ENCODE results near the gene XNDC1N. TPM values are rescaled to one million over a fixed set of nuclear protein-coding genes. Genes with fewer than 3 reads are reported as not detected.

XNDC1N gene, protein sequence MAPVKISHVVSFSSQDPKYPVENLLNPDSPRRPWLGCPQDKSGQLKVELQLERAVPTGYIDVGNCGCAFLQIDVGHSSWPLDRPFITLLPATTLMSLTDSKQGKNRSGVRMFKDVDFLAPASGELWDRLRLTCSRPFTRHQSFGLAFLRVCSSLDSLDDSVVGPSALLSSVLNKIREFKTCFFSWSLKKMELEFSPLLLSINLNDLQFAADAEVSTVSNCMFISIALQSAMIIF
- 0.41 and 10.1 TPM in 2 replicates for total RNA-seq (2014; rRNA removed; shearing (Covaris generic))

DNA sequence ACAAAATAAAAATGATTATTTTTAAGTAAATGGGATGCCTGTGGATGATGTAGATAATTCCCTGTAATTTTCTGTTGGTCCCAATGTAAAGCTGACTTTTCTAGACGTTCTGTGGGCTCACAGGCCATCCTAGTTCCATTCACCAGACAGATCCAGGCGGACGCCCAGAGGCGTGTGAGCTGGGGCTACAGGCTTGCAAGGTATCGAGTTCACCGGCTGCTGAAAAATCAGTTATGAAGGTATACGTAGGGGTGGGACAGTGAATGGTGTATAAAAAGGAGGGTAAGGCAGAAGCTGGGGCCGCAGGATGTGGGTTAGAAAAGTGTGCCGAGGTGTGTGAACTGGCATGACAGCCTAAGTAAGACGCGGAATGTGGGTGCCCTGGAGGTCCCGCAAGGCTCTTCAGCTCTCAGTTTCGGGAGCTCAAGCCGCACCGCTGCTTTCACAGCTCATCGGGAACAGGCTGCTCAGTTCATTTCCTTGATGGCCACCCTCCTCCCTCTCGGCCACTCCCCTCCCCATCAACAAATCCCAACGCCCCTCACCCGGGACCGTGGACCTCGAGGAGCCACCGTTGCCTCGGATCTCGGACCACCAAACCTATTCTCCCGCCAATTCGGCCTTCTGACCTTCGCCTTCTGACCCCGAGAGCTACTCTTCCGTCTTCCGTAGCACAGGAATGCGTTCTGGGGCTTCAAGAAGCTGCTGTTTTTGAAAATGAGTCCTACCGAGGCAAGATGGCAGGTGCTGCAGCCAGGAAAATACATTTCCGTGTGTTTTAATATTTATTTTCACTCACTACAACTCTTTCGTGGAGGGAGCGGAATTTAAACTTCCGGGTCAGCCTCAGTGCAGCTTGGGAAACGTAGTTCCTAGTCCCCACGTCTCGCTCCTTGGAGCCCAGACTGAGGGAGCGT is at the start of gene XNDC1N:
TSS of gene XNDC1N (minus strand) at position 775 of the 917 bp plus-strand sequence. CDS start 5,241 bp downstream, outside the sequence.
- DNase-seq (ENCODE audit: low spot score): peak; percentile 93
- in situ Hi-C loops (cut with HindIII; ENCODE audit: low sequenced_read_pairs): no loop called here

DNA sequence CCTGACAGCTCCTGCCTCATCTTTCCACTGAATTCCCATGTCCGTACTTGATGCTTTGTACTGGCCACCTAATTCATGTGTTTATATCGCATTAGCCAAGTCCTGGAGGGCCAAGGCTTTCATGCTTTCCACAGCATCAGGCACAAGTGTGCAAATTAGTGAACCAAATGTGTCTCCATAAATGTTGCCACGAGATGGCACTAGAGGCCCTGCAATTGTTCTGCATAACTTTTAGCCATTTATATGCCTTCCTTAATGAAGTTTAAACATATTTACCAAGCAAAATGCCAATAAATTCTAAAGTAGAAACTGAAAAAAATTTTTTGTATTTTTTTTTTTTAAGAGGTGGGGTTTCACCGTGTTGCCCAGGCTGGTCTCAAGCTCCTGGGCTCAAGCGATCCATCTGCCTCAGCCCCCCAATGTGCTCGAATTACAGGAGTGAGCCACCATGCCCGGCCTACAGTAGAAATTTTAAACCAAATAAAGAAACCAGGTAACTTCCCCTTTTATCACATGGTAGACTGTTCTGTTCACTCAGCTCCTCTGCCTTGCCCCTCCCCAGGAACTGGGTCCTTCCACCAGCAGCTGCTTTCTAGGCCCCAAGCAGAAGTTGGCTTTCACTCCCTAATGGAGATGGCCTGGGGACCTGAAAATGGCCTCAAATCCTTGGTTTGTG is 49.5 kb upstream of the XNDC1N start:
- peak; percentile 77 for DNase-seq (ENCODE audit: low spot score)
- in situ Hi-C loops (cut with HindIII; ENCODE audit: low sequenced_read_pairs): no loop called here

DNA sequence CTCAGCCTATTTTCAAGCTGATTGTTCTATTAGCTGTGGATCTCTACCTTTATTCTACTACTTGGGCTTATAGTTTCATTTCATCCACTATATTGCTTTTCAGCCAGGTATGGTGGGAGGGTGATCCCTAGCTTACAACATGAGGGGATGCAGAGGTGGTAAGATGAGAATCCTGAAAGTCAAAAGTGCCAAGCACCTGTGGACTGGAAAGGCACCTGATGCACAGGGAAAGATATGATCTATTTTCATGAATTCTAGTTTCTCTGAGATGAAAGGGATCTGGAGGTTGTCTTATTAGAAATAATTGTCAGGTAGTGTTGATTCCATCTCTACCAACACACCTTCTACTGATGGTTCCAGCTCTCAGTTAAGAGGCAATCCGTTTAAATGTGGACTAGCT is 48.7 kb upstream of the XNDC1N start:
- DNase-seq (ENCODE audit: low spot score): no peak

DNA sequence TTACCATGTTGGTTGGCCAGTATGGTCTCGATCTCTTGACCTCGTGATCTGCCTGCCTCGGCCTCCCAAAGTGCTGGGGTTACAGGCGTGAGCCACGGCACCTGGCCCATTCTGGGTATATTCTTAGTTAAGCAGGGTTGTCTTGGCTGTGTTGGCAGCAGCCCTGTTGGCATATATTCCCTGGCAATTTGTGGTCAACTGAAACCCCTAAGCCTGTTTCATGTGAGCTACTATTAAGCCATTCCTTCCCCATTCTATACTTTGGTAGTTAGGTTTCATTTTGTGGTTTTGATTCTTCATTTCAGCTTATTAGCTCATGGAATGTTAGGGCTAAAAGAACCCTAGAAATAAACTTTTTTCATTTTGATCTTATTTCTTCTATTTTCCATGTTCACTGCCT is 48.2 kb upstream of the XNDC1N start:
- DNase-seq (ENCODE audit: low spot score): no peak
- in situ Hi-C loops (cut with HindIII; ENCODE audit: low sequenced_read_pairs): no loop called here

More for the DNA sequence above, 48.7 kb upstream of the XNDC1N start:
- in situ Hi-C loops (cut with HindIII; ENCODE audit: low sequenced_read_pairs): no loop called here

DNA sequence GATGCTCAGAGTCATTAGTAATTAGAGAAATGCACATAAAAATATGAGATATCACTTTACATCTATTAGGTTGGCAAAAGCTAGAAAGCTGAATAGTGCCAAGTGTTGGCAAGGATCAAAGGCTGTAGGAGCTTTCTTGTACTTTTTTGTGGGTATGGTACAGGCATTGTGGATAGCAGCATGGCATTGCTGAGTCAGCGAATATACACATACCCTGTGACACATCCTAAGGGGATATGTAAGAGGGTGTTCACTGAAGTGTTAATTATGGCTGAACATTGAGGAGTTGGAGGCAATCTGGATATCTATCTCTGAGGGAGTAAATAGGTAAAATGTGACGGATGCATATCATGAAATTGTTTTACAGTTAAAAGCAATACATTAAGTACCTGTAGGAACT is 43.3 kb upstream of the XNDC1N start:
- in situ Hi-C loops (cut with HindIII; ENCODE audit: low sequenced_read_pairs): no loop called here
- DNase-seq (ENCODE audit: low spot score): no peak

DNA sequence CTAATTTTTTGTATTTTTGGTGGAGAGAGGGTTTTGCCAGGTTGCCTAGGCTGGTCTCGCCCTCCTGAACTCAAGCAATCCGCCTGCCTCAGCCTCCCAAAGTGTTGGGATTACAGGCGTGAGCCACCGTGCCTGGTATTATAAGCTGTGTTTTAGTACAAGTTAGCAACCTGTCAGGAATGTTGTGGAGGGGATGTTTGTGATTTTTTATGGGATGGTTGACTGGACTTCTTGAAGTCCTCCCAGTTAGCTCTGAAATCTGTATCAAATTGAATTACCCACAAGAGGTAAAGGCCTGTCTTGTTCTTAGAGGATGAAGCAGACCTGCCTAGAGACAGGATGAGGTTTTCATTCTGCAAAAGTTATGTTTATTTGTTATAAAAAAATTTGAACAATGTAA is 36.2 kb upstream of the XNDC1N start:
- in situ Hi-C loops (cut with HindIII; ENCODE audit: low sequenced_read_pairs): no loop called here

DNA sequence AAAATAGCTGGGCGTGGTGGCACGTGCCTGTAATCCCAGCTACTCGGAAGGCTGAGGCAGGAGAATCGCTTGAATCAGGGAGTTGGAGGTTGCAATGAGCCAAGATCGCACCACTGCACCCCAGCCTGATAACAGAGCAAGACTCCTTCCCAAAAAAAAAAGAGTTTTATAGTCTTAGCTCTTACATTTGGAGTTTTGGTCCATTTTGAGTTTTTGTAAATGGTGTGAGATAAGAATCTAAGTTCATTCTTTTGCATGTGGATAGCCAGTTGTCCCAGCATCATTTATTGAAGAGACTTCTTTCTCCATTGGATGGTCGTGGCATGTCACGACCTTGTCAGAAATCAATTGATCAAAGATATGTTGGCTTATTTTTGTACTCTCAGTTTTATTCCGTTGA is 35.1 kb upstream of the XNDC1N start:
- in situ Hi-C loops (cut with HindIII; ENCODE audit: low sequenced_read_pairs): no loop called here
- DNase-seq (ENCODE audit: low spot score): no peak

More for the DNA sequence above, 36.2 kb upstream of the XNDC1N start:
- DNase-seq (ENCODE audit: low spot score): no peak

DNA sequence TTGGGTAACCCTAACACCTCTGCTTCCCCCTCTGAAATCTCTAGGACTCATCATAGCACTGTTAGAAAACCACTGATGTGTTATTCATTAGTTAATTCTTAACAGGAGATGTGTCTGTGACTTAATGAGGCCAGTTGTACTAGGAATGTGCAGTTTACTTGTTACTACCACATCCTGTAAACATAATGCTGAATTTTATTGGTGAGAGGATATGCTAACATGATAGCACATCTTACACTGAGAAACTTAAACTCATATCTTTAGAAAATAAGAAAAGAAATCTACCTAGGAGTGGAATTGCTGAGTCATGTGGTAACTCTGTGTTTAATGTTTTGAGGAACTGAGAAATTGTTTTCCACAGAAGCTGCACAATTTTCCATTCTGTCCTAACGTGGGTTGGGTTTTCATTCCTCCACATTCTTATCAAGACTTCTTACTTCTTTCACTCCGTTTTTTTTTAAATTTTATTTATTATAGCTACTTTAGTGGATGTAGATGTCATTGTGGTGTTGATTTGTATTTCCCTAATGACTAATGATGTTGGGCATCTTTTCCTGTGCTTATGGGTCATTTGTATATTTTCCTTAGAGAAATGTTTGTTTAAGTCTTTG is 34.1 kb upstream of the XNDC1N start:
- in situ Hi-C loops (cut with HindIII; ENCODE audit: low sequenced_read_pairs): no loop called here
- no peak for DNase-seq (ENCODE audit: low spot score)

DNA sequence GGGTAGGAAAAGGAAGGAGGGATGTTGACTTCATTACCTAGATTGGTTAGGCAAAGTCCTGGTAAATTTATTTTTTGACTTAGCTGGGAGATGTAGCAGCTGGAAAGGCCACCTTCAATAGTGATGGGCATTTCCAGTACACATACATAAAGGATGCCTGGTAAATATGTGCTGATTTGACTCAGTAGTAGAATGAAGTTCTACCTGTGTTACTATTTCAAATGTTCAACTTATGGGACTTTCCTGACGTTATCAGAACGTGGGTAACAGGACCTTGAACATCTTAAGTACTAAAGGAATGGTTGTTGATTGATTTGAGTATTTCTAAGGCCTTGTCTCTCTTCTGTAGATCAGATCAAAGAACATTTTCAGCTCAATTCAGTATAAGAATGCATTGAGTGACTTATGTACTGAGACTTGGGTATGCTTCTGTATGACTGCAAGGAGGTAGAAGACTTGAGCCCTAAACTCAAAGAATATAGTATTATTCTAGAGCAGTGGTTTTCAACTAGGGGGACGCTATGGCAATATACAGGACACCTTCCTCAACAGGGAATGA is 27.6 kb upstream of the XNDC1N start:
- no peak for DNase-seq (ENCODE audit: low spot score)

DNA sequence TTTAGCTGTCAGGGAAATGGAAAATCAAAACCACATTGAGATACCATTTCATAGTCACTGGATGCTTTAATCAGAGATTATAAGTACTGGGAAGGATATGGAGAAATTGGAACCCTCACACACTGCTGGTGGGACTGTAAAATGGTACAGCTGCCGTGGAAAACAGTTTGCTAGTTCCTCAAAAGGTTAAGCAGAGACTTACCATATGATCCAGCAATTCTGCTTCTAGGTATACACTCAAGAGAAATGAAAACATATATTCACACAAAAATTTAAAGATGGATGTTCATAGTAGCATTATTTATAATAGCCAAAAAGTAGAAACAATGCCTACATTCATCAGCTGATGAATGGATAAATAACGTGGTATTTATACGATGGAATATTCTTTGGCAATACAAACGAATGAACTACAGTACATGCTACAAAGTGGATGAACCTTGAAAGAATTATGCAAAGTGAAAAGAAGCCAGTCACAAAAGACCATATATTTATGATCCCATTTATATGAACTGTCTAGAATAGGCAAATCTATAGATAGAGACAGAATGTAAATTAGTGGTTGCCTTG is 23.4 kb upstream of the XNDC1N start:
- no peak for DNase-seq (ENCODE audit: low spot score)
- in situ Hi-C loops (cut with HindIII; ENCODE audit: low sequenced_read_pairs): no loop called here

More for the DNA sequence above, 27.6 kb upstream of the XNDC1N start:
- in situ Hi-C loops (cut with HindIII; ENCODE audit: low sequenced_read_pairs): no loop called here

DNA sequence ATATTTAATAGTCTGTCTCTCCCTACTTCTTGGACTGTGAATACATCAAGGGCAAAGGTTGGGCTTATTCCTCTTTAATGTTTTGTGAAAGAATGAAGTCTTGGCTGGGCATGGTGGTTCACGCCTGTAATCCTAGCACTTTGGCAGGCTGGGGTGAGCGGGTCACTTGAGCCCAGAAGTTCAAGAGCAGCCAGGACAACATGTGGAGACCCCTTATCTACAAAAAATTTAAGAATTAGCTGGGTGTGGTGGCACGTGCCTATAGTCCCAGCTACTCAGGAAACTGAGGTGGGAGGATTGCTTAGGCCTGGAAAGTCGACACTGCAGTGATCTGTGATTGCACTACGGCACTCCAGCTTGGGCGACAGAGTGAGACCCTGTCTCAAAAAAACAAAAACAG is 20.6 kb upstream of the XNDC1N start:
- no peak for DNase-seq (ENCODE audit: low spot score)
- in situ Hi-C loops (cut with HindIII; ENCODE audit: low sequenced_read_pairs): no loop called here

DNA sequence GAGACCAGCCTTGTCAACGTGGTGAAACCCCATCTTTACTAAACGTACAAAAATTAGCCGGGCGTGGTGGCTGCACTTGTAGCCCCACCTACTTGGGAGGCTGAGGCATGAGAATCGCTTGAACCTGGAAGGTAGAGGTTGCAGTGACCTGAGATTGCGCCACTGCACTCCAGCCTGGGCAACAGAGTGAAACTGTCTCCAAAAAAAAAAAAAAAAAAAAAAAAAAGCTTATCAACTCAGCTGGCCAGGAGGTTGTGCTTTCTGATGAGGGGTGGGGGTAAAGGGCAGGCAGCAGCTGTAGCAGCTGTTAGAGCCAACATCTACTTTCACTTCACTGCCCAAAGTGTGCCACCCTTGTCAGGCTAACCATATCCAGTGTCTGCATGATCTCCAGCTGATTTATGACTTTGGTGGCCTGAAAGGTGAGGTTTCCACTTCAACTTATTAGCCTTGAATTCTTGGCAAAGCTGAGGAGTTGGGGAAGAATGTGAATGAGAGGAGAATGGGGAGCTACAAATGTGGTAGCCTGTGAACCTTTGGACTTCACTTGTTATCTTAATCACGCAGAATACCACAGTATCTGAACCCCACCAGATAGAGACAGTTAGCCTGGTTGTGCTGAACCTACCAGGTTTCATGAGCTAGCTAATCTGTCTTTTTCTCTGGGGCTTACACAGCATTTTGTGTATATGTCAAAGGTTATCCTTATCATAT is 20.1 kb upstream of the XNDC1N start:
- in situ Hi-C loops (cut with HindIII; ENCODE audit: low sequenced_read_pairs): no loop called here
- no peak for DNase-seq (ENCODE audit: low spot score)

DNA sequence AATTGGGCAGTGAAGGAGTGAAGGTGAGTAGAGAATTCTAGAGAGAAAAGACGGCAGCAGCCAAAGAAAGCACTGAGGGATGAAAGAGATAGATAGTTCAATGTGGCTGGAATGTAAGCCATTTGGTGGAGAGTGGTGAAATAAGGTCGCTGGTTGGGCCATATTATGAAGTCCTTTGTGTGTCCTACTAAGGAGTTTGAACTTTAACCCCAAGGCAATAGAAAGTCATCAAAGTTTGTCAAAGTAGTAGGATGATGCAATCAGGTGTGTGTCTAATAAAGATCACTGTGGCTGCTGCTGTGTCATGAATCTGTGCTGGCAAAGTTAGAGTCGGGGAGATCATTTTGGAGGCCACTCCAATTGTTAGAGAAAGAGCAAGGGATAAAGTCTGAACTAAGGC is 19.1 kb upstream of the XNDC1N start:
- in situ Hi-C loops (cut with HindIII; ENCODE audit: low sequenced_read_pairs): no loop called here
- DNase-seq (ENCODE audit: low spot score): no peak

DNA sequence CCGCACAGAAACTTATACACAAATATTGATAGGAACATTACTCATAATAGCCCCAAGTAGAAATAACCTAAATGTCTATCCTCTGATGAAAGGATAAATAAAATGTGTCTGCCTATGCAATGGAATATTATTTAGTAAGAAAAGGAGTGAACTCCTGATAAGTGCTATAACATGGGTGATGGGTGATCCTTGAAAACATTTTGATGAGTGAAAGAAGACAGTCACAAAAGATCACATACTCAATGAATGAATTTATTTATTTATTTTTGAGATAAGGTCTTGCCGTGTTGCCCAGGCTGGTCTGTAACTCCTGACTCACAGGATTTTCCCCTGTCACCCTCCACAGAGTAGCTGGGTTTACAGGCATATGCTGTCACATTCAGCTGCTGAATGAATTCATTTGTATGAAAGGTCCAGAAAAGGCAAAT is 17.8 kb upstream of the XNDC1N start:
- in situ Hi-C loops (cut with HindIII; ENCODE audit: low sequenced_read_pairs): no loop called here
- DNase-seq (ENCODE audit: low spot score): no peak

DNA sequence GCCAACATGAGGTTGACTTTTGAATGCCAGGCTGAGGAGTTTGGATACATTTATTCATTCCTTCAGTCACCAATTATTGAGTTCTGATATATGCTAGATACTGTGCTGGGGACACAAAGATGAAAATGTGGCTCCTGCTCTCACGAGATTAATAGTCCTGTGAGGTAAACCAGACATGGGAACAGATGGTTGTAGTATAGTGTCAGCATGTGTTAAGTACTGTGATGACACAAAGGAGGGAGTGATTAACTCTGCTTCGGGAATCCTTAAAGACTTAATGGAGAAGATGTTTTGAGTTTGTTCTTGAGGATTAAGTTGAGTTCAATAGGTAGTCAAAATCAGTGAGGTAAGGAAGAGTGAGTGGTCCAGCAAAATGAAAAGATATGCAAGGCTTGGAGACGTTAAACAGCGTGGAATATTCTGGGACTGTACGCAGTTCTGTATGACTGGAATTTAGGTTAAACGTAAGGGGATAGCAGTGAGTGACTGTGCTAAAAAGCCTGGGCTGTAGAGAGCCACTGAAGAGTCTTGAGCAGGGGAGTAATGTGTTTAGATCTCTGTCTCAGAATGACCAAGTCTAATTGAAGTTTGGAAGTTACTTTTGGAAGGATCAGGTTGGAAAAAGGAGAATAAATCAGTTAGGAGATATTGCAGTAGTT is 12.3 kb upstream of the XNDC1N start:
- in situ Hi-C loops (cut with HindIII; ENCODE audit: low sequenced_read_pairs): no loop called here
- no peak for DNase-seq (ENCODE audit: low spot score)

DNA sequence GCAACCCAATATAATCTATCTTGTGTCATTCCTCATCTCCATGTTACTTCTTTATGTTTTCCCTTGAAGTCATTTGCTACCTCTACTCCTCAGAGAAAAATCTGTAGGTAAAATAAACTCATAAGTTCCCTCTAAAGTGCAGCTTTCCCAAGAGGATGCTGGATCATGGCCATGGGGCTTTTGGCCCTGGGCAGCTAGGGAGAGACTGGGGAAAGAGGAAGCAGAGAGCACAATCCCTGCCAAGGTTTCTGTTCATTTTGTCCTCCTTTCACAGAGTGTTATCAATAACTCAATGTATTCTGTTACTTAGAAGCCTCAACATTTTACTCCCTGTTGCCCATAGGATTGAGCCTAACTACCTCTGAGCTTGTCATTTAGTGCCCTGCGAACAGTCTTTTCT is 9.4 kb upstream of the XNDC1N start:
- in situ Hi-C loops (cut with HindIII; ENCODE audit: low sequenced_read_pairs): no loop called here
- DNase-seq (ENCODE audit: low spot score): no peak

DNA sequence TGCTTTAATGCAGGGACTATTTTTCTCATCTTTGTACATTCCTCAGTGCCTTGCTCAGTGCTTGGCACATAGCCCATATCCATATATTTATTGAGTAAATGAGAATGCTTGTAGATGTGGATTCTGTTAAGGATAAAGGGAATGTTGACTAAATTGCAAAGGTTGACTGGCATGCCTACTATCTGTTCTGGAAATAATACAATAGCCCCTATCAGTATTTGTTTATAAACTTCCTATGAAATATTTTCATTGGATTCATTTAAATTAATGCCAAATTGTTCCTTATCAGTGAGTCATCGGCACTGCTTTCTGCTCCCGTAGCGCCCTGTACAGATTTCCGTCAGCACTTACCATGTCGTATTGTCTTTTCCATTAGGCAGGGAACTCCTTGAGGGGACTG is 8.4 kb upstream of the XNDC1N start:
- in situ Hi-C loops (cut with HindIII; ENCODE audit: low sequenced_read_pairs): no loop called here
- DNase-seq (ENCODE audit: low spot score): no peak

Data from G401 (cell line).